NCI-H2081 treated with DMSO at 0.1 percent for 48 hours (cell line): Measurements from ENCODE around the gene RADX.

Source experiments
- DNase-seq: peaks from one replicate; lab custom pipeline; 2025; lab: John Stamatoyannopoulos, UW

The RADX gene

DNA sequence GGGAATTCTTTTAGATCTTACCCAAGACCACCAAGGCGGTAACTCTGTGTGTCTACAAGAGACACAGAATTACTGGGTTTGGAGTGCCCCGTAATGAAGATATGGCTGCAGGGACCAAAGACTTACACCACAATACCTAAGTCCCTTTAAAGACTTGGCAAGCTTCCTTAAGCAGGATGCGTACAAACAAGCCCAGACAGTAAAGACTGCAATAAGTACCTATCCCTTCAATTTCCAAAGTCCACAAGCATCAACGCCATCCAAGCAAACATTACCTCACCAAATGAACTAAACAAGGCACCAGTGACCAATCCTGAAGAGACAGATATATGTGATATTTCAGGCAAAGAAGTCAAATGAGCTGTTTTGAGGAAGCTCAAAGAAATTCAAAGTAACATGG, 72.4 kb downstream of the RADX start:
- DNase-seq: no peak

DNA sequence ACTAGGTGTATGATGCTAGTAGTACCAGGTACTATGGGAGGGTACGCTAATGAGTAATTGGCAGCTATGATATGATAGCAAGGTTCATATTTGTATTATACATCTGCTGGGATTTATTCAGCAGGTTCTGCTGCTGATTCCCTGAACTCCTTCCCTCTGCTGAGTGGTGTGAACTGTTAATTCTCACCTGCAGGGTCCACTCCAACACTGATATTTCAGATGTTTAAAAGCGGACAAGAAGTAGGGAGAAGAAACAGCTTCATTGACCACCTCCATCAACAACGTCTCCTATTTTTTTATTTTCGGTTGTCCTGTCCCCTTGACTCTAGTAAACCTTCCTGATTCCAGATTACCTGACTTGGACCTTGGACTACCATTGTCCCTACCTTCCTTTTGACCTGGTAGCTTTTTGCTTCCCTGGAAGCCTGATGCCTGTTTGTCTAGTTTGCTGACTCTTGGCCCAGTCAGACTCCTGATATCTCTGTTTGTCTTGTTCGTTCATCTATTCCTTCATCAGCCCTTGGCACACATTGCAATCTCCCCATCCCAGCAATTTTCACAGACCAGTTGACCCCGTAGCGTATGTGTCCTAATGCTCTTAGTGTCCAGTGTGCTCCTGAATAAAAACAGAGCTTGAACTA, 80.8 kb downstream of the RADX start:
- no peak for DNase-seq

DNA sequence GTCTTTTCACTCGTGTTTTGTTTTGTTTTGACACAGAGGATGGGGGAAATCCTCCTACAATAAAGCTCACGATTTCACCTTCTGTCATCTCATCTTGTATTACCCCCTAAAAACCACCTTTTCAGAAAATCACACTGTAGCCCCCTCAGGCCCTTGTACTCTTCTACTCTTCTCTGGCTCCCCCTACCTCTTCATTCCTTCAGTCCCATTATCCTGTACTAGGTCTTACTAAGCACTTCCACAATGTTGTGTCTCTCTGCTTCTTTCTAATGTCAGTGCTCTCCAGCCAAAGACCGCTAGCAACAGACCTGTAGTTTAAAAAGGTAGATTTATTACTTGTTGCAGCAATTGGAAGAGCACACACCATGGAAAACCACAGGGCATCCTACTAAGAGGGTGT, 84.7 kb downstream of the RADX start:
- no peak for DNase-seq

DNA sequence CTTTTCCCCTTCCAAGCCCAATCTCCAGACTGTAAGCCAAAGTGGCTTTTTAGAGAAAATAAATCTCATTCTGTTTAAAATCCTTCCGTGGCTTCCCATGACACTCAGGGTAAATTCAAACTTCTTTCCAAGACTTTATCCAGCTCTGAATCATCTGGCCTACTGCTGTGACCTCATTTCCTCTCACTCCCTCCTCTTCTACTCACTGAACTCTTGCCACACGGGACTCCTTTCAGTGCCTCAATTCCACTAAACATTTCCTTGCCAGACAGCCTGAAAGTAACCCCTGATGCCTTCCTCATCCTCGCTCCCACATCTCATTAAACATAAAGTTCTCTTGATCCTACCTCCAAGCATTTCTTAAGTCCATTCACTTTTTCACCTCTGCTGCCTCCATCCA, 86.9 kb downstream of the RADX start:
- DNase-seq: no peak

GRCh38 chrX:106702636-106703035, 90.9 kb downstream of the RADX start:
- no peak for DNase-seq

DNA sequence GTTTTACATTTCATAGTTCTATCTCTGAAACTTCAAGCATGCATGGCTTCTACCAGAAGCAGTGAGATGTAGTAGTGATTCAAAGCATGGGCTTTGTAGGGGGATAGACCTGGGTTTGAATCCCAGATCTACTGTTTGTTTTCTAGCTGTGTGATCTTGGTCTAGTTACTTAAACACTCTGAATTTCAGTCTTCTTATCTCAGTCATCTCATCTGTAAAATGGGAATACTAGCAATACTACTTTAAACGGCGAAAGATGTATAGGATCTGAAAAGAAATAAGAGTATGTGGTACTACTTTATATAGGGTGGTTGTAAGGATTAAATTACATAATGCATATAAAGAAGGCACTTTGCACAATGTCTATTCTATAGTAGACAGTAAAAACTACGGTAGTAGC, 94.7 kb downstream of the RADX start:
- DNase-seq: no peak

DNA sequence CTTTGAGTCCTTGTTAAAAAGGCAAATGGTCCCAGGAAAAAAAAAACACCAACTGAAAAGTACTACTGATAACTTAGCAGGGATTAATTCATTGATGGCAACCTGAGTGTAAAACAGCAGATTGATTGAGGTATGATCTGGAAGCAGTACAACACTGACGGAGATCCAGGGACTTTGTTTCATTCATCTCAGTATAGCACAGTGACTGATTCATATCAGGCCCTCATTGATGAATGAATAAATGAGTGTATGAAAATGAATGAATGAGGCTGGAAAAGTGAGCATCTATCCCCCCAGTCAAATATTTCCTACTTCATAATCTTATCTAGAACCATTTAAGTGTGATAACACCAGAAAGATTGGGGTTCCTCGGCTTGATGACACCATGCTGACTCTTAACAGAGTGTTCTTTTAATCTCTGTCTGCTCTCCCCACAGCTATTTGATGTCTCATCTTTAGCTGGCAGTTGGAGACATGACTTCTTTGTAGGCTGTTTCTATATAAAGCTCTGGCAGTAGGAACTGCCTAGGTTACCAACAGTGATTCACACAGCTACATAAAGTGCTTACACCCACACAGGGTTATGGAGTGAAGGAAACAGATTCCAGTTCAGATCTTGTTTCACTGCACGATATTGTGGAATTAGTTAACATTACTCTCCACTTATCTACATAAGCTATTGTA, 96.1 kb downstream of the RADX start:
- DNase-seq: no peak

DNA sequence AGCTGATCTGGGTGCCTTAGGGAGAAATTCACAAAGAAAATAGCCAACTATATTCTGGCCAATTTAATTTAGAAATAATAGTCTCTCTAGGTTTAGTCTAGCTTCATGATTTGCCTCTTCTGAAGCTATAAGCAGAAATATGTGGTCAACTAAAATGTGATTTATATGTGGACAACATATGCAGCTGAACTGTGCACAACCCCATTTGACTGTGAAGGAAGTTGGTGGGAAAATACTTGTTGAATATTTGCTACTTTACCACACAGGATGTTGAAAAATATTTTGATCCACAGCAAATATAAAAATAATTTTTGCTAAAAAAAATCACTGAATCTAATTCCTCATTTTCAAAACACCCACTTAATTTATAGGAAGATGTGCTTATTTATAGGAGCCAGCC, 99.0 kb downstream of the RADX start:
- no peak for DNase-seq

- DNase-seq: no peak
These were observed 99.6 kb downstream of the RADX start for GRCh38 chrX:106711375-106711774.

GRCh38 chrX:106716004-106716403, 104.2 kb downstream of the RADX start:
- no peak for DNase-seq

DNA sequence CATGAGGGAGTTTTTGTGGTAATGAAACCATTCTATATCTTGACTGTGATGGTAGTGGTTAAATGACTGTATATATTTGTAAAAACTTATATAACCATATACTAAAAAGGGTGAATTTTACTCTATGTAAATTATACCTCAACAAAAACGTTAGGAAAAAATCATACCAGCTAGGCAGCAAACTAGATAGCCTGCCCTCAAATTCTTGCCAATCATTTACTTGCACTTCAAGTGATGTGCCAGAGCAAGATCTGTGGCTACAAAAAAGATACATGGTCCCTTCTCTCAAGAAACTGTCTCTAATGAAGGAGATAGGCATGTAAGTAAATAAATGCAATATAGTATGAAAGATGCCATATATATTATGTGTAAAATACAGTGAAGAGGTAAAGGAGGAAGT, 104.7 kb downstream of the RADX start:
- DNase-seq: no peak

- DNase-seq: no peak
These were observed 106.9 kb downstream of the RADX start for GRCh38 chrX:106718709-106719108.

DNA sequence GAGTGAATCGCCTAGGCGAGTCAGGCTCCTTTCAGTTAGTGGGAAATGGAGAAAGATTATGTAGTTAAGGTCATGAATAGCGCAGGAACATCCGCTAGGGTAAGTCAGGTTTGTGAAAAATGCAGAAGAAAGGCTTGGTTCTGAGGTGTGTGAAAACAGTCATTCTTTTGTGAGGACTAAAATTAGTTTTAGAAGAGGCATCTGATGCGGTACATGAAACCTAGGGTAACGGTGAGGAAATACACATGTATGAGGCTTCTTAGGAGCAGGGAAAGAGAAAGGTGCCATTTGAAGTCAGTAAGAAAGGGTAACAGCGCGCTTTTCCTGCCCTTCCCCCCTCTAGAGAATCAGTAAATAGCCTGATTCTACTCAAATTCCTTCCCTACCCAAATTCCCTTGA, 114.2 kb downstream of the RADX start:
- no peak for DNase-seq

DNA sequence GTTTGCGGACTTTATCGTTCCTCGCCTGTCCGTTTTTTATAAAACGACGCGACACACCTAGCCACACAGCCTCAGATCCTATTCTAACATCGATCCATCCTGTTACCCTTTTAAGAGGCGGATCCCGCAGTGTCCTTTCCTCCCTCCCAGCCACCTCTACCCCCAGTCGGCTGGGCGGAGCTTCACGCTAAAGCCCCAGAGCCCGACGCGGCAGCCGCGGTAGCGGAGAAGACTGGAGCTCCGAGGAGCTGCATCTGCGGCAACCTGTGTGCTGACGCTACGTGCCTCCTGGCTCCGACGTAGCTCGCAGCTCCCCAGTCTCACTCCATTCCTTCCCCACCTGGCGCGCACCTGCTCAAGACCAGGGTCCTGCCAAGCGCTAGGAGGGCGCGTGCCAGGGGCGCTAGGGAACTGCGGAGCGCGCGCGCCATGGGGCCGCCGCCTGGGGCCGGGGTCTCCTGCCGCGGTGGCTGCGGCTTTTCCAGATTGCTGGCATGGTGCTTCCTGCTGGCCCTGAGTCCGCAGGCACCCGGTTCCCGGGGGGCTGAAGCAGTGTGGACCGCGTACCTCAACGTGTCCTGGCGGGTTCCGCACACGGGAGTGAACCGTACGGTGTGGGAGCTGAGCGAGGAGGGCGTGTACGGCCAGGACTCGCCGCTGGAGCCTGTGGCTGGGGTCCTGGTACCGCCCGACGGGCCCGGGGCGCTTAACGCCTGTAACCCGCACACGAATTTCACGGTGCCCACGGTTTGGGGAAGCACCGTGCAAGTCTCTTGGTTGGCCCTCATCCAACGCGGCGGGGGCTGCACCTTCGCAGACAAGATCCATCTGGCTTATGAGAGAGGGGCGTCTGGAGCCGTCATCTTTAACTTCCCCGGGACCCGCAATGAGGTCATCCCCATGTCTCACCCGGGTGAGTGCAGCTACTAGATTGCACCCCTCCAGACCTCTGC, 115.0 kb downstream of the RADX start, which contains the start of gene RNF128:
RNF128 (plus strand) TSS at position 217 of the 953 bp plus-strand sequence; CDS start at position 430, 213 bp downstream.
- peak; percentile 58 for DNase-seq

DNA sequence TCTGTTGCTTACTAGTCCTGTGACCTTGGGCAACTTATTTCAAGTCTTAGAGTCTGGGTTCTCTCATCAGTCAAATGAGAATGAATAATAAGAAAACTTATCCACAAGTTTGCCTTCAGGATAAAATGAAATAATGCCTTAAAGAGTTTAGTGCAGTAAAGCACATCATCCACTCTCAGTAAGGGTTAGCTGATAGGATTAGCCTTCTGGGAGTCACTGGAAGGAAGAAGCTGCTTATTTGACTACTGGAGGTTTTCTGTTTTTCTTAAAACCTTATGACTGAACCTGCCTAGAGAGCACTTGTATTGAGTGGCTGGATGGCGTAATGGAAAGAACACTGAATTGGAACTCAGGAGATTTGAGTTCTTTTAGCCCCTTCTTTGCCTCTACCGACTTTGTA, 116.6 kb downstream of the RADX start:
- DNase-seq: peak; percentile 12
